GM19395 (cell line): ENCODE results near the gene NRCAM.

Source experiments
- ATAC-seq: cut with Tn5 transposase; IDR thresholded peaks from one replicate; pipeline ENCODE4 v1.9.1; 2021; ENCODE audit warnings: mild to moderate bottlenecking, moderate library complexity; ENCODE audit not compliant: unreplicated experiment

NRCAM gene

DNA sequence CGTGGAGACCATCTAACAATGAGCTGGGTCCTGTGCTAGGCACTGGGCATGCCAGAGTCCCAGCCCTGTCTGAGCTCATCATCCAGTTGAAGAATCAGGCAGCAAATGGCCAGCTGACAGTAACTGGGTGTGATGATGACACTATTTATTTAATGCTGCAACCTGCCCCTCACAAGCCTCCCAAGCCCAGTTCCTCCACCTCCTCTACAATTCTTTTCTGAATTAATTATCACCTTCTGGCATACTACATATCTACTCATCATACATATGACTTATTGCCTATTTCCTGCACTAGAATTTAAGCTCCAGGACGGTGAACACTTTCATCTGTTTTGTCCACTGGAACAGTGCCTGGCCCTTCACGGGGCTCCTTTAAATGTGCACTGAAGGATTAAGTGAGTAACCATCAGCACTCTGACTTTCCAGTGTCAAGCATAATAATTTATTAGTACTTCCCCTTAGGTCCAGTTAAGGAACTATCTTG lies 229.4 kb downstream of the NRCAM start:
- no peak for ATAC-seq

DNA sequence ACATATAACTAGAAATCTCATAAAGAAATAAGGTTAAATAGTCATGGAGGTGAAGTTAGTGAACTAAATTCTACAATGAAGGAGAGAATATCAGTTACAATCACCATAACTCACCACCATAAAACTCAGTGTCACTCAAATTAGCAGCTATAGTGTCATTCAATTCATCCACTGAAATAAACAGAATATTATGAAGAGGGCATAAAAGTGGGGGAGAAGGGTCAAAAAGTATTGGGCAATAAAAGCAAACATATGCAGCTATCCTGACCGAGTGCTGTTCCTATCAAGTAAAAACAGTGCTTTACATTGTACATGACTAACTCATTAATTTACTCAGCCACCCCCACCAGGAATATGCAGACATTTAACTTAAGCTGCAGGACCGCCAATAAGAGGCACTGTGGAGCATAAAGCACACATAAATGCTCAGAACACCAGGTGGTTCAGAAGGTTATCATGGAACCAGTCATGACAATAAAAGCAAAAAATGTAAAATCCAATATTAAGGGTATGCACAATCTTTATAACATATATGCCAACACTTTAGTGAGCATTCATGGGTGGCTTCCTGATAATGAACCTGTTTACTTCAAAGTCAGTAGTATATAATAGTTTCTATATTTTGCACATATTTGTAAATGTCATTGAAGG lies 230.6 kb downstream of the NRCAM start:
- ATAC-seq: no peak

DNA sequence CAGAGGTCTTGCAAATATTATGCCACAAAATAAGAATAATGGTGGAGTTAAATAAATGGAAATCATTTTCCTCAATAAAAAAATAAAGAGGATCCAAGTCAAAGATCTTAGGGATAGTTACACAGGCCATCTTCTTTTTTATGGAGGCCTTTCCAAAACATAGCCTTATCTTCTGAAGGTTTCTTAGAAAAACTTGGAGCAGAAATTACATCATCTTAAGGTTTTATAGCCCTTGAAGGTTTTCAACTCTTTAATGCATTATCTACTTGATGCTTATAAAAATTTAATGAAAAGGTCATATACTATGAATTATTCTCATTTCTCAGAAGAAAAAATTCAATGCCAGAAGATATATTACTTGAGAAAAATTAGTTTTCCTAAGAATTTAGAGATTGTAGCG lies 231.8 kb downstream of the NRCAM start:
- ATAC-seq: no peak

DNA sequence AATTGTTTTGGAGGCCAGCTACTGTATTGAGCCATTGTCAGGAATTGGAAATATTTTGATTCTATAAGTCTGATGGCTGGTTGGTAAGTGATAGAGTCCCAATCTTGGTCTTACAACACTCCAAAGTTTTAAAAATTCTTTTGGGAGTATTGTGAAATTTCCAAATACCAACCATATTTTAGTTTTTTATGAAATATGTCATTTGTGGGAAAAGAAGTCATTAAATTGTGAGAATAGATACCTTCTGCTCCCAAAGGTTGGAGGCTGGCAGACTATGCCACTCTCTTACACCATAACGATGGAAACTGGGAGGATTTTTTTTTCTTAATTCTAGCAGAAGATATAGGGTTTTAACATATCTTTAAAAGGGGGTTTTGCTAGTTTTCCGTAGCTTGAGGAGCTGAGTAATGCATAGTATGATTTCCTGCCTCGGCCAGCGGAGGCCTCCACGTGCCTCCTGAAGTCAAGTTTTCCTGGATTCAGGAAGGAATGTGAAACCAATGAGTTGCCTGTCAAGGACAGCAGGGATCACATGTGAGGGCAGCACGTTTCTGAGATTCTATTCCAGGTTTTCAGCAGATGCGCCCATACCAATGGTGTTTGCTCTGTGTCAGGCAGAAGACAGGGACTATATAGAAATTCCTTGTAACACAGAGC lies 233.9 kb downstream of the NRCAM start:
- no peak for ATAC-seq

DNA sequence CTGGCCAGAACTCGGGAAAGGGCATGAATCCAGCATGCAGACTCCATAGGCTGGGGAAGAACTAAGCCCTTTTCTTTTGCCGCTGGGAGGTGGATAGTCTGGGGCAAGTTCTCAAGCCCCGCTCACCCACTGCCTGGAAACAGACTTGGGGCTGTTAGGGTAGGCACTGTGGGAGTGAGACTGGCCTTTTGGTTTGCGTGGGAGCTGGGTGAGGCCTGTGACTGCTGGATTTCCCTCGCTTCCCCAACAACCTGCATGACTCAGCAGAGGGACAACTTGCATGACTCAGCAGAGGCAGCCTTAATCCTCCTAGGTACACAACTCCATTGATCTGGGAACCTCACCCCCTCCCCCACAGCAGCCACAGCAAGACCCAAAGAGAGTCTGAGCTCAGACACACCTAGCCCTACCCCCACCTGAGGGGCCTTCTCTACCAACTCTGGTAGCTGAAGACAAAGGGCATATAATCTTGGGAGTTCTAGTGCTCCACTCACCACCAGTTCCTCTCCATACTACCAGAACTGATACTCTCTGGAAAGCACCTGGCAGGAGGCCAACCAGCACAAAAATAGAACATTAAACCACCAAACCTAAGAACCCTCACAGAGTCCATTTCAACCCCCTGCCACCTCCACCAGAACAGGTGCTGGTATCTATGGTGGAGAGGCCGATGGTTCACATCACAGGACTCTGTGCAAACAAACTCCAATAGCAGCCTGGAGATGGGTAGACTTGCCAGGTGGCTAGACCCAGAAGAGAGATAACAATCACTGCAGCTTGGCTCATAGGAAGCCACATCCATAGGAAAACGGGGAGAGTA lies 244.6 kb downstream of the NRCAM start:
- ATAC-seq: peak; percentile 76

DNA sequence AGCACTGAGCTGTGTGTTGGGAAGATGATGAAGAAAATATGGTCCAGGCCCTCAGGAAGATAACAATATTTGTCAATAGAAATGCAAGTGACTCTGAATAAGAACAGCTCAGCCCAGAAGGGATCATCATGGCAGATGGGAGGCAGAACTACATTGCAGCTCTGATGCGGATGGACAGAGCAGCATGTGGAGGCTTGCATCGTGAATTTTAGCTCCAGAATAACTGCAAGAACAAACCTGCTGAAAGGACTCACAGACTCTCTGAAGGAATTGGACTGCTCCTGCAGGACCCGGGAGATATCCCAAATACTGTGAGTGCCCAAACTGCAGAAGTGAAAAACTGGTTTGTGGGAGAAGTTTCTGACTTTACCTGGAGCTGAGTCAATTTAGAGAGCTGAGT lies 245.4 kb downstream of the NRCAM start:
- ATAC-seq: no peak

DNA sequence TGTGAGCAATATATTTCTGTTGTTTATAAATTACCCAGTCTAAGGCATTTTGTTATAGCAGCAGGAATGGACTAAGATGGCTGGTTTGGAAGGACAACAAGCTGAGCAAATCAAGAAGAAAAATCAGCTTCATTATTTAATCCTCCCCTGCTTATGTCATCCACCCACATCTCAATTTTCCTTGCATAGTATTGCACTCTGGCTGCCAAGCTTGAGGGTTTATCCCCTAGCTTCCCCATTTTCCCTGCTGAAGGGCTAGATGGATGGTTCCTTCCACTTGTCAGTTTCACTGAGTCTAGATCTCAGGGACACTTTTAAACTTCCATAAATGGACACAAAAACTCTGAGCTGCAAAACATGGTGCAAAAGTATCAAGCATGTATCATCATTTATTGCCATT lies 250.9 kb downstream of the NRCAM start:
- no peak for ATAC-seq

DNA sequence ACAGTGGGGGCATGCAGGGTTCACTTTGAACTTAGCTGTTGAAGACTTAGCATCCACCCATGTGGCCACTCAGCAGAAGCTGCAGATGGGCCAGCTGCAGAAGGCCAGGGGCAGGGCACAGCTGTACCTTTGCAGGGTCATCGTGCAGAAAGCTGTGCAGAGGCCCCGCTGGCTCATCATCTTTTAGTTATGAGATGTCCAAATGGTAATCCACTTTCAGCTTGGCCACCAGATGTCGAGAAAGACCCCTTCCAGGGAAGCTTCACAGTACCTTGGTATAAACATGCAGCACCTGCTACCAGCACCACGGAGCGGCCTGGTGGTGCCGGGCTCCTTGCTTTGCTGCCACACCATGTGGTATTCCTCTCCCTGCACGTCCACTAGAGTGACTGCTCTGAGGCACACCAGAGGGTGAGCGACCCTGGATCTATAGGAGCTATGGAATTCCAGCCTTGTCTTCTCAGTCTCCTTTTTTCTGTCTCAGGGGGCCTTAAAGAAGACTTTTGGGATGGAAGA lies 251.9 kb downstream of the NRCAM start:
- no peak for ATAC-seq

DNA sequence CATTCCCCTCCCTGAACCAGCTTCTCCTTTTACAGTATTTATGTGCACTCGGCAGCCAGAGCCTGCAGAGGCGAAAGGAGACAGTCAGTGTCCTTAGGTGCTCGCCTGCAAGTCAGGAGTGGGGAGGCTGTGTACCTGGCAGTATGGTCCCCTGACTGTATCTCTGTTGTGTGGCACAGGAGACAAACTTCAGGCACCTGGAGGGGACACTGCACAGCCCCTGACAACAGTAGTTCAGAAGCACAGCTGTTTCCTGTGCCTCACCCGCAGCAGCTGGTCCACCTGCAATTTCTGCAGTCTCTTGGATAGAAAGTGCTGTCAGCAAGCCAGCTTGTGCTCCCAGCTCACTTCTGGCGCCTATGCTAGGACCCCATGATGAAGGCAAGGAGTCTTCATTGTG lies 252.7 kb downstream of the NRCAM start:
- ATAC-seq: peak; percentile 89

DNA sequence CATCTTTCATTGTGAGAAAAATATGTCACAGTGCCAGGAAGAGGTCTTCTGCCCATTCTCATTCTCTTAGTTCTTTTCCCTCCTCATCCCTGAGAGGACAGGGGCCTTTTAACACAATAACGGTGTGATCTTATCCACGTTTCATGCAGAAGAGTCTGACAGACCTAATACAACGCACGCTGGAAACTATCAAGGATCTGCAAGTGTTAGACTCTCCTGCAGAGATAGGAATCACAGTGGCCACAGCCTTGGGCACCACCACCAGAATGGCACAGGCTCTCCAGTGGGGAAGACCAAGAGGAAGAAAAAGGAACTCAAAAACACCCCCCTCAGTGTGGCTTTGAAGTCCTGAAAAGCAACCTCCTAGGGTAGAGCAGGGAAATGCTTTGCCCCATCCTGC lies 253.5 kb downstream of the NRCAM start:
- ATAC-seq: no peak

DNA sequence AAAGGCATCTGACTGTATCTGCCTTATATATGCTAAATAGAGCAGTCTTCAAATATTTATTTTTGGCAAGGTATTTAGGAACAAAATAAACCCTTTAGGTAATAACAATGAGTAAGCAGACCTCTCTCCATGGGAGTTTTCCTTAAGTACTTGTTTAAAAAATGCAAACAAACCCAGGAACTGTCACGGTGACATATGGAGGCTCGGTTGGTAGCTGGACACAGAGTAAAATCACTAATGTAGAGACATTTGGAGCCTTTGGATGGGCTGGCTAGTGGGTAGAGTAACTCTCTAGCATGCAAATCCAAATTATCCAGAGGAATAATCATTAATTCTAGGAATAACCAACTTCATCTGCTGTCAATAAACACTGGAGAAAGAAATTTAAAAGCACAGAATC lies 254.5 kb downstream of the NRCAM start:
- no peak for ATAC-seq

DNA sequence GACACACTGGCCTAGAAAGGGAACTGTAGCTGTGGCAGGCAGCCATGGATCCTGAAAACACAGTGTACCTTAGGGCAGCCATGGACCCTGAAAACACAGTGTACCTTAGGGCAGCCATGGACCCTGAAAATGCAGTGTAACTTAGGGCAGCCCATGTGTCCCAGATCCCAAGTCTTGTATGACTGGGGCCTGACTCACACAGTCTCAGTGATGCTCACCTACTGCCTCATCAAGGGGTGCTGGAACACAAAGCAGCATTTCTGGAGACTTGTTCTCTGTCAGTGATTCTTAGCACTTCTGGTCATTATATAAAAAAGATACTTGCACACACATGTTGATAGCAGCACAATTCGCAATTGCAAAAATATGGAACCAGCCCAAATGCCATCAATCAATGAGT lies 255.9 kb downstream of the NRCAM start:
- ATAC-seq: no peak

DNA sequence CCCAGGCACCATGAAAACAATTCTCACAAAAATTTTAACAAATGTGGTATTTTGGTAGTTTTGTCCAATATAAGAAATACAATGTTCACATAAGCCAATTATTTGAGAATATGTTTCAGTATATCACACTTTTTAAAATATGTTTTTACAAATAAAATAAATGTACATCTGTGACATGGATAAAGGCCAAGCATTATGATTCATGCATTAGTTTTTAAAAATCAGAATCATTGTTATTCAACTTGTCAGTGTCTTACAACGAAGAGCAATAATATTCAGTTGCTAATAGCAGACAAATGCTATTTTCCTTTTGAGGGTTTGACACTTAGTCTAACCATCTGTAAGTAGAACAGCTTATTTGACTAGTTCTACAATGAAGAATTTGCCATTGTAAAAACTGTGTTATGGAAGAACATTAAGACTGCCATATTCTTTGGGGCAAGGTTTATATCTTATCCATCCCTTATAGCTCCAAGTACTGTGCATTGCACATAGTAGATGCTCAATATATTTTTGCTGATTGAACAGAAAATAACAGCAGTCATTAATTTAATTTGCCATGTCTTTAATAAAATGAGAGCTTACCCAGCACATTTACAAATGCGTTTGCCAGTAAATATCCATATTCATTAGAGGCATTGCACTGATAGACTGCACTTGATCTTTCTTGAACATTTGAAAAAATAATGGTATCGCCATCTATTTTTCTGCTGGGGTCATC lies 258.7 kb downstream of the NRCAM start:
- no peak for ATAC-seq

DNA sequence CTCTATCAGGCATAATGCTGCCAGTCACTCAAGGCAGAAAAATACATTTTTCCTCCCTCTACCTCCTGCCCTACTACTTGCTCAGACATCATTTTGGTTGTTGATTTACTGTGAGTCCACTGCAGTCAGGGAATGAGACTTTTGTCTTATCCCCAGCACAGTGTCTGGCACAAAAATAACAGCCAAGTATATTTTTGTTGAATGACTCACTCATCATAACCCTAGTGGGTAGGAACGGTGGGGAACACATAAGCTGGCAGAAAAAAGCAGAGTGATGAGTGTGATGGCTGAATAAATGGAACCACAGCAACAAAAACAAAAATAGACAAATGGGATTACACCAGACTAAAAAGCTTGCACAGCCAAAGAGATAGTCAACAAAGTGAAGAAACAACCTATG lies 260.2 kb downstream of the NRCAM start:
- no peak for ATAC-seq

DNA sequence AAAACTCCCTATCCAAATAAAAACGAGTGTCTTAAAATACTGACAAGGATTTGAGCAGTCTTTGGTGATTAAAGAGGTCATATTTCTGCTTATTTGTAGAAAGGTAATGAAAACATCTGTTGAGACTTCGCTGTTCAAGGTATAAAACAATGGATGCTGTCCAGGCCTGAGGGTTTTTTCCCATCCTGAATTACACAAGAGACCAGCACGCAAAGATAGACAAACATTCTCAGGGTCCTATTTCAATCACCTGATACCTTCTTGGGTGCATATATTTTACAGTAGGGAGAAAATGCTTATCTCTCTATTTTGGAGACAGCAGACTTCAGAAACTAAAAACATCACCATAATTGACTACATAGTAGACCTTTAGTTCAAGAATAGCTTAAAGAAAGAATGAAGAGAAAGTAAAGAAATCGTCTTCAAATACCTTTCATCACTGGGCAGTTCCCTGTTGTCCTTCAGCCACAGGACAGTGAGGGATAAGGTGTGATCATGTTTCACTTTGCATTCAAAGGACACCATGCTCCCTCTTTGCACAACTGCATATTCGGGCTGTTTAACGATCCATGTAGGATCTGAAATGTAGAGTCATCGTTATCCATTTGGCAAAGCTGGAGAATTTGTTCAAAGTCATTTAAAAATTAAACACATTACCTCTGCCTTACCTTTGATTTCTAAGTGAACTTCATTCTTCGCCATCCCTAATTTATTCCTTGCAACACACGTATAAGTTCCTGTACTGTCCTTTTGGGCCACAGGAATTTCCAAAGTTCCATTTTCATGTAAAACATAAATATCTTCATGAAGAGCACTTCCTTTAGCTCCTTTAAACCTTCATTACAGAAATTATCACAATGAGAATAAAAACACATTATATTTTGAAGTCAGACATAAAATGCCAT lies 262.4 kb downstream of the NRCAM start:
- ATAC-seq: no peak

DNA sequence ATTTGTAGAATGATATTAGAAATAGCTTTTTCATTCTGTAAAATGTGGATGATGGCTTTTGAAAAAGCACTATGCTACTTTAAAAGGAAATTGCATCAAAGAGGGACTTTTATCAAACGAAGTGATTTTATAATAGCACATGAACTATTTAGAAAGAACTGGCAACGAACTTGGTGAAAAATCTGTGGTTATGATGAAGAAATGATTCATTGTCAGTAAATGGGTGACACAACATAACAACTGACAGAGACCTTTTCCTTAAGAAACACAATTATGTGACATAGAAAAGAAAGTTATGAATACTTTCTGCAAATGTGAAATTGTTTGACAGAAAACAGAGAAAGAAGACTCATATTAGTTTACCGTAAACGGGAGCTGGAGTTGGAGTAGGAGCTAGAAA lies 265.3 kb downstream of the NRCAM start:
- ATAC-seq: no peak

DNA sequence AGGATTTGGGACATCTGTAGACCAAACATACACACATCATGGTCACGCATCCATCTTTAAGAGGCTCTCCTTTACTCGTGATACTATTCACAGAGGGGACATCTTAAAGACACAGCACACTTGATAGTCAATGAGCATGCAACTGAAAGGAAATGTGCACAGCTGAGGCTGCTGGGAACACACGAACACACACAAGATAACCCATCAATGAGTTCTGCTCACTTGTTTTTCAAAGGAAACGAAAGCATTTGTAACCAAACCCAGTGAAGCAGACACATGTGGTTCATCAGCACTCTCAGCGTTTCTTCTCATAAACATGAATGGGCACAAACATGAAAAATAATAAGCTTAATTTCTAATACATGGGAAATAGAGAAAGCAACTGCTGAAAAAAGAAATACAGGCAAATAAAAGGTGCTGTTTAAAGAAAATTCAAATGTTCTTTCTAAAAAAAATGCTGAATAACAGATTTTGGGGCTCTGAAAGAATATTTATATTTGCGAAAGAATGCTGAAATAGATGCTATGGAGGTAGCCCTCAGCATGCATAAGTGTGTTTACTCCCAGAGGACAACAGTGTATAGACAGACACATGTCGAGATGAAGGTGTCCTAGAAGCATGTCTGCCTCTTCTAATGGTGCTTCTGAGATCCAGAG lies 266.4 kb downstream of the NRCAM start:
- ATAC-seq: peak; percentile 96

DNA sequence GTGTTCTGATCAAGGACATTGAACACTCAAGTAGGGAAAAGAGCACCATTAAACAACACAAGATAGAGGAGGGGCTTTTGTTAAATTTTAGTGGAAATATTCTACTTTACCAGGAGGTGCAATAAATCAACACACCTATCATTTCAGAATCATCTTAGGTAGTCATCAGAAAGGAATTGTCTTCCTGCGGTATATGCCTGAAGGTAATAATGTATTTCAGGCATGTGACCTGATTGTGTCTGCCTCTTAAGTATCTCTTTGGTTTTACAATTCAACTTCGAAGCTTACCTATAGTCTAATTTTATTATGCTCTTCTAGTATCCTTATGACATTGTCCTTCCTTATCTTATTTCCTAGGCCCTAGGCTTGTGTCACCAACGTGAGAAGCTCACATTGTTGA lies 267.5 kb downstream of the NRCAM start:
- no peak for ATAC-seq
